Stomach (tissue), 4 donors: Measurements from ENCODE around the gene DLX4.

Experiments
- POLR2A ChIP-seq, 4 donors: fragments of 450-650 bp; IDR thresholded peaks; one replicate each; pipeline ENCODE4 v1.6.1; 2016; ENCODE audit warnings: antibody characterized with exemption in 4 of 4, control low read depth in 2 of 4, mild to moderate bottlenecking in 1 of 4, moderate library complexity in 1 of 4
- POLR2AphosphoS5 ChIP-seq, 3 donors: sonication (generic); formaldehyde crosslinking; IDR thresholded peaks; one replicate each; pipeline ENCODE4 v1.6.1; 2016; ENCODE audit warnings: antibody characterized with exemption in 3 of 3
- TF ChIP-seq, protein P1 (sequence below), 7 experiments: fragments of 450-650 bp in 4 of 7; fragments of 200-600 bp in 3 of 7; sonication (generic) in 3 of 7; IDR thresholded peaks; one replicate each; pipeline ENCODE4 v1.5.1; 2016 to 2019; ENCODE audit warnings: antibody characterized with exemption in 7 of 7, control low read depth in 2 of 7, mild to moderate bottlenecking in 1 of 7

DNA sequence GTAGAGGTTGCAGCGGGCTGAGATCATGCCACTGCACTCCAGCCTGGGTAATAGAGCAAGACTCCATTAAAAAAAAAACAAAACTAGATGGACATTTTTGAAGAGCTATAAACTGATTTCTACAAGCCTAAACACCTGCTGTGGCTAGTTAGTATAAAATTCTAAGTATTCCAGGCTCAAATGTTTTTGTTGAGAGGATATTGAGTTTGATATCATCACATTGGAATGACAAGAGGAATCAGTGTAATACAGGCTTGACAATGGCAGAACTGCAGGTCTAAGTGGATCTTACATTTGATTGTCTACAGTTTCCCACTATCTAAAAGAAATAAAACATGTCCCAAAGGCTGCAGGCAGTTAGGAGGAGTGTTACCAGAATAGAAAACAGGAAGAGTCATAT lies 49.9 kb downstream of the DLX4 start:
- TF ChIP-seq, protein P1, sequence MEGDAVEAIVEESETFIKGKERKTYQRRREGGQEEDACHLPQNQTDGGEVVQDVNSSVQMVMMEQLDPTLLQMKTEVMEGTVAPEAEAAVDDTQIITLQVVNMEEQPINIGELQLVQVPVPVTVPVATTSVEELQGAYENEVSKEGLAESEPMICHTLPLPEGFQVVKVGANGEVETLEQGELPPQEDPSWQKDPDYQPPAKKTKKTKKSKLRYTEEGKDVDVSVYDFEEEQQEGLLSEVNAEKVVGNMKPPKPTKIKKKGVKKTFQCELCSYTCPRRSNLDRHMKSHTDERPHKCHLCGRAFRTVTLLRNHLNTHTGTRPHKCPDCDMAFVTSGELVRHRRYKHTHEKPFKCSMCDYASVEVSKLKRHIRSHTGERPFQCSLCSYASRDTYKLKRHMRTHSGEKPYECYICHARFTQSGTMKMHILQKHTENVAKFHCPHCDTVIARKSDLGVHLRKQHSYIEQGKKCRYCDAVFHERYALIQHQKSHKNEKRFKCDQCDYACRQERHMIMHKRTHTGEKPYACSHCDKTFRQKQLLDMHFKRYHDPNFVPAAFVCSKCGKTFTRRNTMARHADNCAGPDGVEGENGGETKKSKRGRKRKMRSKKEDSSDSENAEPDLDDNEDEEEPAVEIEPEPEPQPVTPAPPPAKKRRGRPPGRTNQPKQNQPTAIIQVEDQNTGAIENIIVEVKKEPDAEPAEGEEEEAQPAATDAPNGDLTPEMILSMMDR (IDR thresholded peaks at IDR 0.05): no peak
- no peak for TF ChIP-seq POLR2A (IDR thresholded peaks at IDR 0.05)
- no peak for TF ChIP-seq POLR2AphosphoS5 (IDR thresholded peaks at IDR 0.05)
